ENCODE results near the gene OXSR1. TPM values are rescaled to one million over a fixed set of nuclear protein-coding genes. Genes with fewer than 3 reads are reported as not detected.

OXSR1 gene
- total RNA-seq, 1 experiment from 2014 or later: 33.2 TPM

DNA sequence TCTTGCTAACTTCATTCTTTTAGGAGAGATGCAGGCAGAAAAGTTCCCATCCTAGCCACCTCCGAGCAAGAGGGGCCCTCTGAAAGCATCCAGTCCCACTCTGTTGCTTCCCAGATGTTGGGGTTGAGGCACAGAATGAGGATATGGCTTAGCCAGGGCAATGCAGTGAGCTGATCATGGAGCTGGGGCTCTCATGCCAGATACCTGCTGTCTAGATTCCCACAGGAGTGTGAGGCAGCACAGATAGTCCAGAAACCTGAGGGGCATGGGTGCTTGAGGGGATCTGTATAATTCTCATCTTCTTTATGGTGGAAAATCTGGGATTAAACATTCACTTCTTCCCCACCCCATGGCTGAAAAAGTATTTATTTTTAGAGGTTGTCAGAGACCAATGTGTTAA lies 101.5 kb downstream of the OXSR1 start:
- Histone ChIP-seq H3K27ac (ENCODE audit: low read length) (no peak overlapping the region), H3K36me3 (ENCODE audit: control insufficient read depth, insufficient read depth, low read length) (no peaks in the 10 kb centered on the region), H3K9me3 (ENCODE audit: control insufficient read depth, insufficient read depth, low read depth, low read length) (no peaks in the 10 kb centered on the region), H3K4me1 (ENCODE audit: control insufficient read depth, insufficient read depth, low read length) (no peaks in the 10 kb centered on the region), H3K27me3 (ENCODE audit: control insufficient read depth, insufficient read depth, low read length) (no peaks in the 10 kb centered on the region), H3K4me3 (ENCODE audit: low read depth in 2 of 2, low read length in 2 of 2) (no peak overlapping the region)
- ATAC-seq (no peak), DNase-seq (ENCODE audit: low read depth, low spot score) (no peak)
- TF ChIP-seq REST (IDR thresholded peaks at IDR 0.05; ENCODE audit: insufficient read depth in 1 of 2, low read depth in 2 of 2, low read length in 1 of 2): no peak
- TF ChIP-seq, protein P1, sequence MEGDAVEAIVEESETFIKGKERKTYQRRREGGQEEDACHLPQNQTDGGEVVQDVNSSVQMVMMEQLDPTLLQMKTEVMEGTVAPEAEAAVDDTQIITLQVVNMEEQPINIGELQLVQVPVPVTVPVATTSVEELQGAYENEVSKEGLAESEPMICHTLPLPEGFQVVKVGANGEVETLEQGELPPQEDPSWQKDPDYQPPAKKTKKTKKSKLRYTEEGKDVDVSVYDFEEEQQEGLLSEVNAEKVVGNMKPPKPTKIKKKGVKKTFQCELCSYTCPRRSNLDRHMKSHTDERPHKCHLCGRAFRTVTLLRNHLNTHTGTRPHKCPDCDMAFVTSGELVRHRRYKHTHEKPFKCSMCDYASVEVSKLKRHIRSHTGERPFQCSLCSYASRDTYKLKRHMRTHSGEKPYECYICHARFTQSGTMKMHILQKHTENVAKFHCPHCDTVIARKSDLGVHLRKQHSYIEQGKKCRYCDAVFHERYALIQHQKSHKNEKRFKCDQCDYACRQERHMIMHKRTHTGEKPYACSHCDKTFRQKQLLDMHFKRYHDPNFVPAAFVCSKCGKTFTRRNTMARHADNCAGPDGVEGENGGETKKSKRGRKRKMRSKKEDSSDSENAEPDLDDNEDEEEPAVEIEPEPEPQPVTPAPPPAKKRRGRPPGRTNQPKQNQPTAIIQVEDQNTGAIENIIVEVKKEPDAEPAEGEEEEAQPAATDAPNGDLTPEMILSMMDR (IDR thresholded peaks at IDR 0.05): no peak
- in situ Hi-C loops (cut with HindIII; ENCODE audit: low pct_unique_long_range_greater_than_20kb, low sequenced_read_pairs) (no loop called here), intact Hi-C loops (cut with micrococcal nuclease; ENCODE audit: unreplicated experiment) (no loop called here)
- no TSS peak for BruUV-seq (replicated peaks)
- ChIA-PET POLR2A (no interaction called here), CTCF (no interaction called here)

DNA sequence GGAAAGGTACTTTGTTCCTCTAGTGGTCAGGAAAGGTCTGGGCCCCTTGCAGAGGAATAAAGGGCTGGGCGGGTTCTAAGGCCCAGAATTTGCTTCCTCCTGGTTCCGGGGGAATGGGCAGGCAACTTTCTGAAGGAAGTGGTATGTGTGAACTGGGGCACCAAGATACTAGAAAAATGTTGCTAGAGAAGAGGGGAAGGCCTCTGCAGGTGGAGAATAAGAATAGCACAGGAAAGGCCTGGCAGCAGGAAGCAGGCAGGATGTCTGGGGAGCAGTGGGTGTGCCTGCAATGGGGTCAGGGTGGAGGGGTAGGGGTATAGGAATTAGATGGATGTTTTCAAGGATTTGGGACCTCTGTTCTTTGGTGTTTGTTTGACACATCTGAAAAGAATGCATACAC lies 102.3 kb downstream of the OXSR1 start:
- intact Hi-C loops (cut with micrococcal nuclease; ENCODE audit: unreplicated experiment) (no loop called here), in situ Hi-C loops (cut with HindIII; ENCODE audit: low pct_unique_long_range_greater_than_20kb, low sequenced_read_pairs) (no loop called here)
- Histone ChIP-seq H3K4me1 (ENCODE audit: control insufficient read depth, insufficient read depth, low read length) (no peaks in the 10 kb centered on the region), H3K36me3 (ENCODE audit: control insufficient read depth, insufficient read depth, low read length) (no peaks in the 10 kb centered on the region), H3K9me3 (ENCODE audit: control insufficient read depth, insufficient read depth, low read depth, low read length) (no peaks in the 10 kb centered on the region), H3K4me3 (ENCODE audit: low read depth in 2 of 2, low read length in 2 of 2) (no peak overlapping the region), H3K27me3 (ENCODE audit: control insufficient read depth, insufficient read depth, low read length) (no peaks in the 10 kb centered on the region), H3K27ac (ENCODE audit: low read length) (no peak overlapping the region)
- no peak for ATAC-seq
- no TSS peak for BruUV-seq (replicated peaks)
- CTCF ChIA-PET: no interaction called here
- TF ChIP-seq POLR2AphosphoS5 (IDR thresholded peaks at IDR 0.05; ENCODE audit: low read depth, low read length): no peak
- TF ChIP-seq SIN3A (IDR thresholded peaks at IDR 0.05; ENCODE audit: borderline replicate concordance, insufficient read depth, low read depth, low read length): no peak
- no peak for TF ChIP-seq REST (IDR thresholded peaks at IDR 0.05; ENCODE audit: insufficient read depth in 1 of 2, low read depth in 2 of 2, low read length in 1 of 2)
- TF ChIP-seq, protein P1 (IDR thresholded peaks at IDR 0.05): no peak
- no peak for TF ChIP-seq TCF7L2 (IDR thresholded peaks at IDR 0.05; ENCODE audit: low read depth, low read length)
- POLR2A ChIA-PET: no interaction called here
- no peak for DNase-seq (ENCODE audit: low read depth, low spot score)

Data from Panc1 (cell line).